T-helper 2 cell (primary cell): ENCODE results near the gene KREMEN1.
"Not testable (repeated sequence)": the region's sequence is repeated elsewhere in the genome, so short reads cannot be mapped to it uniquely, and the experiment has no call there.

Source experiments
- DNase-seq, 5 experiments: peaks; one replicate each; pipeline versions ENCODE4 v3.0.0 to v3.0.0-alpha.2; 2012 to 2022

Gene KREMEN1

GRCh38 chr22:29078036-29078868 is 5.4 kb downstream of the KREMEN1 start:
- no peak for DNase-seq

- no peak for DNase-seq
Observed at GRCh38 chr22:29078869-29079207, 6.0 kb downstream of the KREMEN1 start.

GRCh38 chr22:29079218-29079901 is 6.5 kb downstream of the KREMEN1 start:
- peak in 1 of 5 experiments; percentile 23 for DNase-seq

- DNase-seq: no peak
Observed at GRCh38 chr22:29080106-29080975, 7.5 kb downstream of the KREMEN1 start.

GRCh38 chr22:29081517-29082236 is 8.8 kb downstream of the KREMEN1 start:
- no peak for DNase-seq

- DNase-seq: no peak
Observed at GRCh38 chr22:29082826-29083545, 10.2 kb downstream of the KREMEN1 start.

- not testable (repeated sequence) for DNase-seq
Observed at GRCh38 chr22:29083576-29083932, 10.7 kb downstream of the KREMEN1 start.

- no peak for DNase-seq
Observed at GRCh38 chr22:29083933-29084591, 11.2 kb downstream of the KREMEN1 start.

- no peak for DNase-seq
Observed at GRCh38 chr22:29087012-29087411, 14.2 kb downstream of the KREMEN1 start.

GRCh38 chr22:29088809-29089208 is 16.0 kb downstream of the KREMEN1 start:
- no peak for DNase-seq

- DNase-seq: no peak
Observed at GRCh38 chr22:29089507-29089906, 16.7 kb downstream of the KREMEN1 start.

- no peak for DNase-seq
Observed at GRCh38 chr22:29090039-29090438, 17.2 kb downstream of the KREMEN1 start.

- no peak for DNase-seq
Observed at GRCh38 chr22:29092243-29092642, 19.4 kb downstream of the KREMEN1 start.

GRCh38 chr22:29093030-29093429 is 20.2 kb downstream of the KREMEN1 start:
- no peak for DNase-seq

GRCh38 chr22:29093501-29094300 is 20.9 kb downstream of the KREMEN1 start:
- DNase-seq: no peak

- DNase-seq: no peak
Observed at GRCh38 chr22:29095459-29095858, 22.6 kb downstream of the KREMEN1 start.

GRCh38 chr22:29096736-29097669 is 24.2 kb downstream of the KREMEN1 start:
- DNase-seq: no peak

GRCh38 chr22:29098296-29098695 is 25.5 kb downstream of the KREMEN1 start:
- no peak for DNase-seq

- no peak for DNase-seq
Observed at GRCh38 chr22:29102300-29102699, 29.5 kb downstream of the KREMEN1 start.
